ENCODE data around the gene C6orf89.

Gene C6orf89

GRCh38 chr6:36852481-36853147 lies 33.1 kb upstream of the C6orf89 start:
- no peak for DNase-seq

- no peak for DNase-seq
These were observed 32.4 kb upstream of the C6orf89 start for GRCh38 chr6:36853325-36853724.

GRCh38 chr6:36855750-36856149 lies 30.0 kb upstream of the C6orf89 start:
- no peak for DNase-seq

GRCh38 chr6:36856277-36856676 lies 29.5 kb upstream of the C6orf89 start:
- DNase-seq = no peak

- no peak for DNase-seq
These were observed 28.4 kb upstream of the C6orf89 start for GRCh38 chr6:36857325-36857724.

- DNase-seq = no peak
These were observed 27.3 kb upstream of the C6orf89 start for GRCh38 chr6:36858407-36858981.

- no peak for DNase-seq
These were observed 25.6 kb upstream of the C6orf89 start for GRCh38 chr6:36860126-36860525.

GRCh38 chr6:36862164-36862847 lies 23.4 kb upstream of the C6orf89 start:
- DNase-seq = no peak

- DNase-seq = no peak
These were observed 22.8 kb upstream of the C6orf89 start for GRCh38 chr6:36862848-36863382.

- DNase-seq = no peak
These were observed 21.8 kb upstream of the C6orf89 start for GRCh38 chr6:36863670-36864540.

GRCh38 chr6:36865835-36866234 lies 19.9 kb upstream of the C6orf89 start:
- no peak for DNase-seq

GRCh38 chr6:36867471-36868224 lies 18.1 kb upstream of the C6orf89 start:
- DNase-seq = no peak

- no peak for DNase-seq
These were observed 14.1 kb upstream of the C6orf89 start for GRCh38 chr6:36871686-36872085.

GRCh38 chr6:36873115-36873514 lies 12.6 kb upstream of the C6orf89 start:
- DNase-seq = no peak

- no peak for DNase-seq
These were observed 11.9 kb upstream of the C6orf89 start for GRCh38 chr6:36873612-36874442.

- peak; percentile 78 for DNase-seq
These were observed 11.1 kb upstream of the C6orf89 start, which contains the start of gene PPIL1 for GRCh38 chr6:36874443-36875249. TSS of gene PPIL1 (minus strand) at chr6:36874803. CDS start at chr6:36874772, 31 bp downstream.

- DNase-seq = no peak
These were observed 10.5 kb upstream of the C6orf89 start for GRCh38 chr6:36875250-36875633.

GRCh38 chr6:36884610-36885009 lies 1.1 kb upstream of the C6orf89 start:
- no peak for DNase-seq

- DNase-seq = no peak
These were observed 1.3 kb downstream of the C6orf89 start for GRCh38 chr6:36886950-36887618.

Data from stimulated activated CD4-positive, alpha-beta T cell treated with anti-CD3 and anti-CD28 coated beads, Interleukin-12 subunit alpha, Interleukin-12 subunit beta, amount 100 ng/mL, for 4 hours (primary cell).